GM21529 (cell line): ENCODE data around the gene PYGO1.
A peak's percentile ranks its signal among the peaks of the same experiment; 100 is the strongest.
"Not testable (repeated sequence)": the region's sequence is repeated elsewhere in the genome, so short reads cannot be mapped to it uniquely, and the experiment has no call there.

ENCODE experiments used
- ATAC-seq: cut with Tn5 transposase; IDR thresholded peaks from one replicate; pipeline ENCODE4 v1.9.1; 2021; ENCODE audit not compliant: unreplicated experiment

PYGO1 gene

GRCh38 chr15:55588070-55588814 is at the start of gene PYGO1:
PYGO1 (minus strand) TSS chr15:55588345; CDS start chr15:55587883, 462 bp downstream.
- ATAC-seq = peak; percentile 76

- ATAC-seq = no peak
Observed at GRCh38 chr15:55637086-55637485, 48.9 kb upstream of the PYGO1 start.

- ATAC-seq = no peak
Observed at GRCh38 chr15:55633731-55634130, 45.6 kb upstream of the PYGO1 start.

- ATAC-seq = no peak
Observed at GRCh38 chr15:55632434-55632833, 44.3 kb upstream of the PYGO1 start.

GRCh38 chr15:55630858-55631257 is 42.7 kb upstream of the PYGO1 start:
- ATAC-seq = no peak

GRCh38 chr15:55628369-55628730 is 40.2 kb upstream of the PYGO1 start:
- no peak for ATAC-seq

- no peak for ATAC-seq
Observed at GRCh38 chr15:55627730-55628368, 39.7 kb upstream of the PYGO1 start.

GRCh38 chr15:55619783-55620182 is 31.6 kb upstream of the PYGO1 start:
- no peak for ATAC-seq

GRCh38 chr15:55618387-55618786 is 30.2 kb upstream of the PYGO1 start:
- ATAC-seq = no peak

- no peak for ATAC-seq
Observed at GRCh38 chr15:55615445-55615844, 27.3 kb upstream of the PYGO1 start.

GRCh38 chr15:55613727-55614126 is 25.6 kb upstream of the PYGO1 start:
- ATAC-seq = no peak

GRCh38 chr15:55606214-55606613 is 18.1 kb upstream of the PYGO1 start:
- no peak for ATAC-seq

GRCh38 chr15:55601374-55601773 is 13.2 kb upstream of the PYGO1 start:
- no peak for ATAC-seq

- ATAC-seq = no peak
Observed at GRCh38 chr15:55599439-55599838, 11.3 kb upstream of the PYGO1 start.

GRCh38 chr15:55593019-55593418 is 4.9 kb upstream of the PYGO1 start:
- ATAC-seq = not testable (repeated sequence)

- ATAC-seq = no peak
Observed at GRCh38 chr15:55590788-55591187, 2.6 kb upstream of the PYGO1 start.

- no peak for ATAC-seq
Observed at GRCh38 chr15:55589287-55589686, 1.1 kb upstream of the PYGO1 start.

GRCh38 chr15:55588815-55589115 is 620 bp upstream of the PYGO1 start:
- ATAC-seq = no peak

- ATAC-seq = peak; percentile 34
Observed at GRCh38 chr15:55587321-55588069, 650 bp downstream of the PYGO1 start.

GRCh38 chr15:55586808-55587207 is 1.3 kb downstream of the PYGO1 start:
- no peak for ATAC-seq

GRCh38 chr15:55576943-55577342 is 11.2 kb downstream of the PYGO1 start:
- no peak for ATAC-seq

- no peak for ATAC-seq
Observed at GRCh38 chr15:55574096-55574495, 14.0 kb downstream of the PYGO1 start.
